Vagina (tissue), 2 donors: ENCODE results near the gene VPS33B.

Experiments
- CTCF ChIP-seq, 3 experiments: fragments of 450-650 bp in 2 of 3; fragments of 200-600 bp in 1 of 3; sonication (generic) in 1 of 3; IDR thresholded peaks; one replicate each; pipeline ENCODE4 v1.5.1; 2017 to 2019; ENCODE audit warnings: antibody characterized with exemption in 3 of 3, mild to moderate bottlenecking in 2 of 3, moderate library complexity in 2 of 3
- POLR2A ChIP-seq, 2 donors: fragments of 450-650 bp; IDR thresholded peaks; one replicate each; pipeline ENCODE4 v1.6.1; 2017; ENCODE audit warnings: antibody characterized with exemption in 2 of 2, mild to moderate bottlenecking in 2 of 2, moderate library complexity in 2 of 2
- POLR2AphosphoS5 ChIP-seq, 2 donors: sonication (generic); formaldehyde crosslinking; IDR thresholded peaks; one replicate each; pipeline ENCODE4 v1.9.0; 2017; ENCODE audit warnings: antibody characterized with exemption in 2 of 2, mild to moderate bottlenecking in 2 of 2, low read depth in 1 of 2; ENCODE audit not compliant: insufficient read depth in 1 of 2

- TF ChIP-seq CTCF (IDR thresholded peaks at IDR 0.05) (no peak), POLR2A (IDR thresholded peaks at IDR 0.05) (peak in 1 of 2 donors; percentile 31), POLR2AphosphoS5 (IDR thresholded peaks at IDR 0.05; ENCODE audit: insufficient read depth in 1 of 2, low read depth in 1 of 2) (peak; percentile 49 to 93)
Observed at GRCh38 chr15:90954712-90955623, 67.4 kb downstream of the VPS33B start, which contains the start of gene RCCD1.
